Measurements from ENCODE around the gene SFRP2.

DNA sequence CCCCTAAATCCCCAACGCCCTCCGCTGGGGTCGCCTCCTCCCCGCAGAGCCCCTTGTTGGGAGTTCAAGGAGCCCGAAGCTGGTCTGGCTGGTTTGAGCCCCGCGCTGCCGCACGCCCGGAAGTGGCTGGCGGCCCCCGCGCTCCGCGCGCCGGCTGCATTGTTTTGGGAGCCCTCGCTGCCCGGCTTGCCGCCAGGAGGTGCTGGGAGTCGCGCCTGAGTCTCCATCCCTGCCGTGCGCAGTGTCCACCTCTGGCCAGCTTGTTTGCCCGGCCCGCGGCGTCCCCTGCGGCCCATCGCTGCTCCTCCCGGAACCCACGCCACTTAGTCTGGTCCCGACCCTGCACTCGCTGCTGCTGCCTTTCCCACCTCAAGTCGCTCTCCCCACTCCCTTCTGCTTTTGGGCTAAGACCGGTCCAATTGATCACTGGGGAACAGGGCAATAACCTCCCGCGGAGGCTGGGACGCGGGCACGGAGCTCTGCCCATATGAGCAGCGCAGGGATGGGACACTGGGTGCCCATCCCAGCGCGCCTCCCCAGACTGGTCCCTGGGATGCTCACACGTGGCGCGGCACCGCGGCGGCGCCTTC is 2.2 kb upstream of the SFRP2 start:
- TF ChIP-seq FOXM1 (IDR thresholded peaks at IDR 0.05; ENCODE audit: borderline replicate concordance) (no peak), ARNT (IDR thresholded peaks at IDR 0.05) (no peak), CTBP1 (IDR thresholded peaks at IDR 0.05; ENCODE audit: borderline replicate concordance) (no peak), FOXA1 (IDR thresholded peaks at IDR 0.05) (no peak), LEF1 (IDR thresholded peaks at IDR 0.05; ENCODE audit: borderline replicate concordance) (no peak), L3MBTL2 (conservative IDR thresholded peaks at IDR 0.05) (no peak), SUZ12 (IDR thresholded peaks at IDR 0.05) (no peak), HDGF (IDR thresholded peaks at IDR 0.05; ENCODE audit: borderline replicate concordance) (no peak), ZNF384 (IDR thresholded peaks at IDR 0.05) (no peak), ELF4 (IDR thresholded peaks at IDR 0.05) (no peak), SP1 (IDR thresholded peaks at IDR 0.05) (no peak)
- TF ChIP-seq, protein P1, sequence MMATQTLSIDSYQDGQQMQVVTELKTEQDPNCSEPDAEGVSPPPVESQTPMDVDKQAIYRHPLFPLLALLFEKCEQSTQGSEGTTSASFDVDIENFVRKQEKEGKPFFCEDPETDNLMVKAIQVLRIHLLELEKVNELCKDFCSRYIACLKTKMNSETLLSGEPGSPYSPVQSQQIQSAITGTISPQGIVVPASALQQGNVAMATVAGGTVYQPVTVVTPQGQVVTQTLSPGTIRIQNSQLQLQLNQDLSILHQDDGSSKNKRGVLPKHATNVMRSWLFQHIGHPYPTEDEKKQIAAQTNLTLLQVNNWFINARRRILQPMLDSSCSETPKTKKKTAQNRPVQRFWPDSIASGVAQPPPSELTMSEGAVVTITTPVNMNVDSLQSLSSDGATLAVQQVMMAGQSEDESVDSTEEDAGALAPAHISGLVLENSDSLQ (IDR thresholded peaks at IDR 0.05), result no peak
